Vagina (tissue), 2 donors: ENCODE measurements around the gene SERPINA3. TPM values are rescaled to one million over a fixed set of nuclear protein-coding genes. Genes with fewer than 3 reads are reported as not detected.

Source experiments
- DNase-seq, 2 donors: peaks; one replicate each; pipeline ENCODE4 v3.0.0-alpha.2; 2017; ENCODE audit errors: extremely low spot score in 2 of 2
- H3K27ac ChIP-seq: fragments of 200-600 bp; sonication (generic); one replicate; pipeline ENCODE4 v1.5.1; 2019
- H3K27me3 ChIP-seq: fragments of 200-600 bp; sonication (generic); one replicate; pipeline ENCODE4 v1.5.1; 2019
- H3K36me3 ChIP-seq, 2 donors: fragments of 200-600 bp; sonication (generic); one replicate each; pipeline ENCODE4 v1.5.1; 2017 to 2019
- H3K4me1 ChIP-seq: fragments of 200-600 bp; sonication (generic); one replicate; pipeline ENCODE4 v1.5.1; 2019
- H3K4me3 ChIP-seq, 2 donors: fragments of 200-600 bp; sonication (generic); 1 replicate in 1 of 2; 2 replicates in 1 of 2; pipeline ENCODE4 v1.5.1; 2016 to 2019
- H3K9me3 ChIP-seq: fragments of 200-600 bp; sonication (generic); one replicate; pipeline ENCODE4 v1.5.1; 2019
- POLR2A ChIP-seq, 2 donors: fragments of 450-650 bp; IDR thresholded peaks; one replicate each; pipeline ENCODE4 v1.6.1; 2017; ENCODE audit warnings: antibody characterized with exemption in 2 of 2, mild to moderate bottlenecking in 2 of 2, moderate library complexity in 2 of 2
- POLR2AphosphoS5 ChIP-seq, 2 donors: sonication (generic); formaldehyde crosslinking; IDR thresholded peaks; one replicate each; pipeline ENCODE4 v1.9.0; 2017; ENCODE audit warnings: antibody characterized with exemption in 2 of 2, mild to moderate bottlenecking in 2 of 2, low read depth in 1 of 2; ENCODE audit not compliant: insufficient read depth in 1 of 2
- intact Hi-C: fragments of 100-400 bp; cut with DNase I; formaldehyde crosslinking; loops from one replicate; pipeline ENCODE4 v1.15.1; 2023
- total RNA-seq: library from RNA; depleted of rRNA; stranded (reverse); fragments of >200 nt; gene quantifications from one replicate; pipeline ENCODE4 v1.2.3, GENCODE V29; 2016
- TF ChIP-seq, protein P1 (sequence below), 3 experiments: fragments of 450-650 bp in 2 of 3; fragments of 200-600 bp in 1 of 3; sonication (generic) in 1 of 3; IDR thresholded peaks; one replicate each; pipeline ENCODE4 v1.5.1; 2017 to 2019; ENCODE audit warnings: antibody characterized with exemption in 3 of 3, mild to moderate bottlenecking in 2 of 3, moderate library complexity in 2 of 3

SERPINA3 gene
- total RNA-seq, 1 donor from 2014 or later: 328 TPM

GRCh38 chr14:94624537-94625352 lies 12.6 kb downstream of the SERPINA3 start:
- DNase-seq: no peak
- Histone ChIP-seq H3K27ac (no peak overlapping the region), H3K4me3 (no peak overlapping the region)

GRCh38 chr14:94625353-94625635 lies 13.1 kb downstream of the SERPINA3 start:
- TF ChIP-seq, protein P1, sequence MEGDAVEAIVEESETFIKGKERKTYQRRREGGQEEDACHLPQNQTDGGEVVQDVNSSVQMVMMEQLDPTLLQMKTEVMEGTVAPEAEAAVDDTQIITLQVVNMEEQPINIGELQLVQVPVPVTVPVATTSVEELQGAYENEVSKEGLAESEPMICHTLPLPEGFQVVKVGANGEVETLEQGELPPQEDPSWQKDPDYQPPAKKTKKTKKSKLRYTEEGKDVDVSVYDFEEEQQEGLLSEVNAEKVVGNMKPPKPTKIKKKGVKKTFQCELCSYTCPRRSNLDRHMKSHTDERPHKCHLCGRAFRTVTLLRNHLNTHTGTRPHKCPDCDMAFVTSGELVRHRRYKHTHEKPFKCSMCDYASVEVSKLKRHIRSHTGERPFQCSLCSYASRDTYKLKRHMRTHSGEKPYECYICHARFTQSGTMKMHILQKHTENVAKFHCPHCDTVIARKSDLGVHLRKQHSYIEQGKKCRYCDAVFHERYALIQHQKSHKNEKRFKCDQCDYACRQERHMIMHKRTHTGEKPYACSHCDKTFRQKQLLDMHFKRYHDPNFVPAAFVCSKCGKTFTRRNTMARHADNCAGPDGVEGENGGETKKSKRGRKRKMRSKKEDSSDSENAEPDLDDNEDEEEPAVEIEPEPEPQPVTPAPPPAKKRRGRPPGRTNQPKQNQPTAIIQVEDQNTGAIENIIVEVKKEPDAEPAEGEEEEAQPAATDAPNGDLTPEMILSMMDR (IDR thresholded peaks at IDR 0.05): no peak
- no peak for TF ChIP-seq POLR2A (IDR thresholded peaks at IDR 0.05)
- no peak for TF ChIP-seq POLR2AphosphoS5 (IDR thresholded peaks at IDR 0.05; ENCODE audit: insufficient read depth in 1 of 2, low read depth in 1 of 2)
- intact Hi-C loops: no loop called here
- no peaks in the 10 kb centered on the region for H3K9me3 ChIP-seq
- no peaks in the 10 kb centered on the region for H3K36me3 ChIP-seq
- no peaks in the 10 kb centered on the region for H3K4me1 ChIP-seq
- H3K27ac ChIP-seq: no peak overlapping the region
- DNase-seq: no peak
- no peak overlapping the region for H3K4me3 ChIP-seq
- H3K27me3 ChIP-seq: no peaks in the 10 kb centered on the region

More at GRCh38 chr14:94624537-94625352, 12.6 kb downstream of the SERPINA3 start:
- no peaks in the 10 kb centered on the region for H3K9me3 ChIP-seq
- H3K36me3 ChIP-seq: no peaks in the 10 kb centered on the region
- intact Hi-C loops: no loop called here
- no peaks in the 10 kb centered on the region for H3K27me3 ChIP-seq
- TF ChIP-seq POLR2A (IDR thresholded peaks at IDR 0.05) (no peak), POLR2AphosphoS5 (IDR thresholded peaks at IDR 0.05; ENCODE audit: insufficient read depth in 1 of 2, low read depth in 1 of 2) (no peak)
- TF ChIP-seq, protein P1 (IDR thresholded peaks at IDR 0.05): no peak
- H3K4me1 ChIP-seq: no peaks in the 10 kb centered on the region

DNA sequence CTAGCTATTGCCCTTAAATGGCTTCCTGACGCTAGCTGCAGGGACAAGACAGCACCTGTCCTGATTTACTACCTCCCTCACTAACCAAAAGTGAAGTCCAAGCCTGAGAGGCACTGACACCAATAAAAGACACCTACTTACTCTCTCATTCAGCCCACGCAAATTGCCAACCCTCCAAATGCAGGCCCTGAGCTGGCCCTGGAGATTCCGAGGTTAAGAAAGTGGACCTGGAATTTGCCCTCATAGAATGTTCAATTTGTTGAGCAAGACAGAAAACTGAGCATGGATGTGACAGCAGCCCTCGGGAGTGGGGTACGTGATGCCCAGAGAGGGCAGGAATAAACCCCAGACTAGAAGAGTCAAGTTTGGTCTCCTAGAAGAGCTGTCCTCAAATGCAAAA lies 16.4 kb downstream of the SERPINA3 start:
- Histone ChIP-seq H3K4me3 (no peak overlapping the region), H3K27ac (no peak overlapping the region), H3K4me1 (no peaks in the 10 kb centered on the region), H3K36me3 (no peaks in the 10 kb centered on the region), H3K9me3 (no peaks in the 10 kb centered on the region), H3K27me3 (no peaks in the 10 kb centered on the region)
- intact Hi-C loops: no loop called here
- TF ChIP-seq POLR2A (IDR thresholded peaks at IDR 0.05) (no peak), POLR2AphosphoS5 (IDR thresholded peaks at IDR 0.05; ENCODE audit: insufficient read depth in 1 of 2, low read depth in 1 of 2) (no peak)
- DNase-seq: no peak

- H3K4me1 ChIP-seq: no peaks in the 10 kb centered on the region
Observed at GRCh38 chr14:94630396-94630795, 18.2 kb downstream of the SERPINA3 start.

GRCh38 chr14:94631050-94631449 lies 18.9 kb downstream of the SERPINA3 start:
- Histone ChIP-seq H3K4me1 (no peaks in the 10 kb centered on the region), H3K9me3 (no peaks in the 10 kb centered on the region), H3K4me3 (no peak overlapping the region), H3K27me3 (no peaks in the 10 kb centered on the region), H3K36me3 (no peaks in the 10 kb centered on the region), H3K27ac (no peak overlapping the region)
- no peak for TF ChIP-seq POLR2A (IDR thresholded peaks at IDR 0.05)
- TF ChIP-seq POLR2AphosphoS5 (IDR thresholded peaks at IDR 0.05; ENCODE audit: insufficient read depth in 1 of 2, low read depth in 1 of 2): no peak
- TF ChIP-seq, protein P1 (IDR thresholded peaks at IDR 0.05): no peak
- DNase-seq: no peak
- intact Hi-C loops: no loop called here

More at GRCh38 chr14:94630396-94630795, 18.2 kb downstream of the SERPINA3 start:
- no peak overlapping the region for H3K27ac ChIP-seq
- H3K36me3 ChIP-seq: no peaks in the 10 kb centered on the region
- H3K4me3 ChIP-seq: no peak overlapping the region
- no peaks in the 10 kb centered on the region for H3K9me3 ChIP-seq
- DNase-seq: no peak
- no peak for TF ChIP-seq POLR2A (IDR thresholded peaks at IDR 0.05)
- no peak for TF ChIP-seq POLR2AphosphoS5 (IDR thresholded peaks at IDR 0.05; ENCODE audit: insufficient read depth in 1 of 2, low read depth in 1 of 2)
- TF ChIP-seq, protein P1 (IDR thresholded peaks at IDR 0.05): no peak
- intact Hi-C loops: no loop called here
- H3K27me3 ChIP-seq: no peaks in the 10 kb centered on the region
